ENCODE data around the gene TMEM80.

Gene TMEM80

GRCh38 chr11:660281-660680, 35.3 kb upstream of the TMEM80 start:
- no peaks in the 10 kb centered on the region for H3K9me3 ChIP-seq (ENCODE audit: control insufficient read depth, insufficient read depth, low read length)
- H3K27me3 ChIP-seq (ENCODE audit: control insufficient read depth, insufficient read depth, low read length): no peaks in the 10 kb centered on the region
- H3K36me3 ChIP-seq (ENCODE audit: control insufficient read depth, insufficient read depth, low read length): peaks cover 12% of the 10 kb centered on the region
- H3K9ac ChIP-seq (ENCODE audit: low read depth, low read length): no peak overlapping the region
- H3K4me3 ChIP-seq (ENCODE audit: low read depth, low read length): no peak overlapping the region
- no peaks in the 10 kb centered on the region for H3K4me1 ChIP-seq (ENCODE audit: control insufficient read depth, insufficient read depth, low read length)

DNA sequence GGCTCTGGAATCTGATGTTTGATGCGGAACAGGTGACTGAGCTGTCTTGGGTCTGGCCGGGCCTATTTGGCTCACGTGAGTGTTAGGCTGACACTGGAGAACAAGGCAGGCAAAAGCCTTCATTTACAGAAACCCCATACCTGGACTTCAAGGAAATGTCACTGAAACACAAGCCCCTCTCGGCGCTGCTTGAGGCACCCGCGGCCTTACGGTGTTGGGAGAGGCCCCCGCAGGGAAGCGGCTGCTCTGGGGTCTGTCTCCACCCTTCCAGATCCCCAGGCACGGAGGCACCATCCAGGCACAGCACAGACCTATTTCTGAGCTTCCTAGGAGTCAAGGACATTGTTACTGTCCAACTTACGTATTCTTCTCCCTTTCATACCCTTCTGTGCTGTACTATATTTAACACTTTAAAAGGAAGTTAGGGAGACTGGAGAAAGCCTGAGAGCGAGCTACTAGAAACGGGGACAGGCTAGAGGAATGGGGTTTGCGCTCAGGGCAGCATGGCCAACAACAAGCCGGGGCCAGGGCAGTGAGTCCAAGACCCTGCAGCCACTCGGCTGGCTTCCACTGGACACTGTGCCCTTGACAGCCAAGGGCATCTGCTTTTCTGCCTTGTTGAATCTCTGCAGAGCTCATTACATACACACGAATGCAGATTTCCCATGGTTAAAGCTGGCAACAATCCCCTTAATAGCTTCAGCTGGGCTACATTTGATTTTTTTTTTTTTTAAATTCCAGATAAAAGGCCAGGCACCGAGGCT, 34.8 kb upstream of the TMEM80 start:
- no peak overlapping the region for H3K9ac ChIP-seq (ENCODE audit: low read depth, low read length)
- H3K4me1 ChIP-seq (ENCODE audit: control insufficient read depth, insufficient read depth, low read length): no peaks in the 10 kb centered on the region
- no peaks in the 10 kb centered on the region for H3K9me3 ChIP-seq (ENCODE audit: control insufficient read depth, insufficient read depth, low read length)
- no peak overlapping the region for H3K4me3 ChIP-seq (ENCODE audit: low read depth, low read length)
- H3K36me3 ChIP-seq (ENCODE audit: control insufficient read depth, insufficient read depth, low read length): peaks cover 12% of the 10 kb centered on the region
- no peaks in the 10 kb centered on the region for H3K27me3 ChIP-seq (ENCODE audit: control insufficient read depth, insufficient read depth, low read length)

DNA sequence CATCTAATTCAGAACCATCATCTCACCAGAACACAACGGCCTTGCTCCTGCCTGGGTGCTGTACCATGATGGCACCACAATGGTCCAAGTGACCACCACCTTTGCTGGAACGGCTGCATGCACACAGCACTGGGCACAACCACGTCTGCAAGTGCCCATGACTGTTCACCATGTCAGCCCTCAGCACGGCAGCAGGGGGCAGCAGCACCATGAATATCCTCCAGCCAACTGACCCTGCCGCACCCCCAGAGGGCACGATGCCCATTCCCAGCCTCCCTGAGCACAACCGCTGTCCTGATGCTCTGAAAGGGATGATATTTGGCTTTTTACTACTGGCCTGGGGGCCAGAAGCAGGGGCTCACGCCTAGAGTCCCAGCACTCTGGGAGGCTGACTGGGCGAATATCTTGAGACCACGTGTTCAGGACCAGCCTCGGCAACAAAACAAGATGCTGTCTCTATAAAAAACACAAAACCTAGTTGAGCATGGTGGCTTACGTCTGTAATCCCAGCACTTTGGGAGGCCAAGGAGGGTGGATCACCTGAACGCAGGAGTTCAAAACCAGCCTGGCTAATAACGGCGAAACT, 32.8 kb upstream of the TMEM80 start:
- peaks cover 10% of the 10 kb centered on the region for H3K36me3 ChIP-seq (ENCODE audit: control insufficient read depth, insufficient read depth, low read length)
- no peak overlapping the region for H3K9ac ChIP-seq (ENCODE audit: low read depth, low read length)
- no peaks in the 10 kb centered on the region for H3K27me3 ChIP-seq (ENCODE audit: control insufficient read depth, insufficient read depth, low read length)
- no peaks in the 10 kb centered on the region for H3K9me3 ChIP-seq (ENCODE audit: control insufficient read depth, insufficient read depth, low read length)
- no peak overlapping the region for H3K4me3 ChIP-seq (ENCODE audit: low read depth, low read length)
- H3K4me1 ChIP-seq (ENCODE audit: control insufficient read depth, insufficient read depth, low read length): no peaks in the 10 kb centered on the region

GRCh38 chr11:665062-665703, 30.4 kb upstream of the TMEM80 start:
- Histone ChIP-seq H3K4me1 (ENCODE audit: control insufficient read depth, insufficient read depth, low read length) (no peaks in the 10 kb centered on the region), H3K4me3 (ENCODE audit: low read depth, low read length) (no peak overlapping the region)

DNA sequence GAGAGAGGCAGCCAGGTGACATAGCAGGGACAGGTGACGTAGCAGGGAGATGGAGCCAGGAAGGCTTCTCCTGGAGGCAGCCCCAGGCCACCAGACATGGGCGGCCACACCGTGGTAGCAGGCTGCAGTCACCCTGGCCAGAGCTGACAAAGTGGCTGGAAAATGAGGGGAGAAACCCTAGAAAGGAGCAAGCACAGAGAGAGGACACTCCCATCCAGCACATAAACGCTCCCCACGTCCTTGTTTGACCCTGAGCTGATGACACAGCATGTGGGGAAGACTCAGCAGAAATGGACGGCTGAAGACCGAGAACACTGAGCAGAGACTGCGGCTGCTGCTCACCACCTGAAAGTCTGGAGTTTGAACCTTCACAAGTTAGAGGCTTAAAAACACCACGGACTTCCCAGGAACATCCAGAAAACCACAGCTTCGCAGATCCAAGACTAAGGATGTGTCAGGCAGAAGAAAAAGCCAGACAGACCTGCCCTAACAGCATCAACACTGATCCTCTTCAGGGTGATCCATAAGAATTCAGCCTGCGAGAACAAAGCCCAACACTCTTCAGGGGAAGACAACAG, 29.8 kb upstream of the TMEM80 start:
- no peaks in the 10 kb centered on the region for H3K4me1 ChIP-seq (ENCODE audit: control insufficient read depth, insufficient read depth, low read length)
- H3K9ac ChIP-seq (ENCODE audit: low read depth, low read length): no peak overlapping the region
- H3K36me3 ChIP-seq (ENCODE audit: control insufficient read depth, insufficient read depth, low read length): peaks cover 4% of the 10 kb centered on the region
- H3K9me3 ChIP-seq (ENCODE audit: control insufficient read depth, insufficient read depth, low read length): no peaks in the 10 kb centered on the region
- H3K27me3 ChIP-seq (ENCODE audit: control insufficient read depth, insufficient read depth, low read length): no peaks in the 10 kb centered on the region
- no peak overlapping the region for H3K4me3 ChIP-seq (ENCODE audit: low read depth, low read length)

More at GRCh38 chr11:665062-665703, 30.4 kb upstream of the TMEM80 start:
- Histone ChIP-seq H3K27me3 (ENCODE audit: control insufficient read depth, insufficient read depth, low read length) (no peaks in the 10 kb centered on the region), H3K9me3 (ENCODE audit: control insufficient read depth, insufficient read depth, low read length) (no peaks in the 10 kb centered on the region), H3K9ac (ENCODE audit: low read depth, low read length) (no peak overlapping the region), H3K36me3 (ENCODE audit: control insufficient read depth, insufficient read depth, low read length) (peaks cover 4% of the 10 kb centered on the region)

DNA sequence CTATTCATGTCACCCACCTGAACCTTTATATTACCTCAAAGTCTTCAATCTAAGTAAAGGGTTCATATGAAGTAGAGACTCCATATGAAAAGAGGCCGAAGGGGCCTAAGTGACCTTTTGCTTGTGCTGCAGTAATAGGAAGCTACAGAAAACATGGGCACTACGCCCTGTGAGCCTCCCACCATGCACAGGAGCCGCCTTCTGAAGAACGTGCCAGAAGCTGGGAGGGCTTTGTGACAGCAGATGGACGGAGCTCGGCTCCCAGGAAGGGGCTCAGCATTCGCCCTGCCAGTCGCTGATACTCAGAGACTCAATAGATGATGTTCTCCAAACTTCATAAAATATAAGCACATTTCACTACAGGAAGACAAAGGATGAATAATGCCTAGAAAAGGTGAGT, 21.8 kb upstream of the TMEM80 start:
- Histone ChIP-seq H3K36me3 (ENCODE audit: control insufficient read depth, insufficient read depth, low read length) (peaks cover 15% of the 10 kb centered on the region), H3K4me3 (ENCODE audit: low read depth, low read length) (no peak overlapping the region), H3K27me3 (ENCODE audit: control insufficient read depth, insufficient read depth, low read length) (no peaks in the 10 kb centered on the region), H3K9me3 (ENCODE audit: control insufficient read depth, insufficient read depth, low read length) (no peaks in the 10 kb centered on the region), H3K4me1 (ENCODE audit: control insufficient read depth, insufficient read depth, low read length) (no peaks in the 10 kb centered on the region), H3K9ac (ENCODE audit: low read depth, low read length) (no peak overlapping the region)

- Histone ChIP-seq H3K4me3 (ENCODE audit: low read depth, low read length) (no peak overlapping the region), H3K36me3 (ENCODE audit: control insufficient read depth, insufficient read depth, low read length) (peaks cover 16% of the 10 kb centered on the region), H3K9me3 (ENCODE audit: control insufficient read depth, insufficient read depth, low read length) (no peaks in the 10 kb centered on the region), H3K4me1 (ENCODE audit: control insufficient read depth, insufficient read depth, low read length) (no peaks in the 10 kb centered on the region), H3K27me3 (ENCODE audit: control insufficient read depth, insufficient read depth, low read length) (no peaks in the 10 kb centered on the region), H3K9ac (ENCODE audit: low read depth, low read length) (no peak overlapping the region)
Measured at GRCh38 chr11:674406-674805, 21.2 kb upstream of the TMEM80 start.

DNA sequence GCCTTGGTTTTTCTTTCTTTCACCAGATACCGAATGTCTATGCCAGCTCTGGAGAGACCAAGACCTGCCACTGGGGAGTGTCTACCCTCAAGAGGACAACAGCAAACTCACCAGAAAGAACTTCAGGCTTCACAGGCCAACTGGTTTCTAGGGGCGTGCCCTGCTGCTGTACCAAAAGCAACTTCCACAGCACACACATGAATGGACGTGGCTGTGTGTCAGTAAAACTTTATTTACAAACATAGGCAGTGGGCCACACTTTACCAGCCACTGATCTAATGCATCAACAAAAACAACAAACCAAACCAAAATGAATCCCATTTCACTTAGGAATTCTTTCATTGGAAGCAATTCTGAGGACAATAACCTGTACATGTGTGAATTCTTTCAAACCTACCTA, 17.3 kb upstream of the TMEM80 start:
- Histone ChIP-seq H3K9ac (ENCODE audit: low read depth, low read length) (no peak overlapping the region), H3K36me3 (ENCODE audit: control insufficient read depth, insufficient read depth, low read length) (peaks cover 33% of the 10 kb centered on the region), H3K4me1 (ENCODE audit: control insufficient read depth, insufficient read depth, low read length) (peaks cover 4% of the 10 kb centered on the region), H3K4me3 (ENCODE audit: low read depth, low read length) (no peak overlapping the region), H3K9me3 (ENCODE audit: control insufficient read depth, insufficient read depth, low read length) (no peaks in the 10 kb centered on the region), H3K27me3 (ENCODE audit: control insufficient read depth, insufficient read depth, low read length) (no peaks in the 10 kb centered on the region)

DNA sequence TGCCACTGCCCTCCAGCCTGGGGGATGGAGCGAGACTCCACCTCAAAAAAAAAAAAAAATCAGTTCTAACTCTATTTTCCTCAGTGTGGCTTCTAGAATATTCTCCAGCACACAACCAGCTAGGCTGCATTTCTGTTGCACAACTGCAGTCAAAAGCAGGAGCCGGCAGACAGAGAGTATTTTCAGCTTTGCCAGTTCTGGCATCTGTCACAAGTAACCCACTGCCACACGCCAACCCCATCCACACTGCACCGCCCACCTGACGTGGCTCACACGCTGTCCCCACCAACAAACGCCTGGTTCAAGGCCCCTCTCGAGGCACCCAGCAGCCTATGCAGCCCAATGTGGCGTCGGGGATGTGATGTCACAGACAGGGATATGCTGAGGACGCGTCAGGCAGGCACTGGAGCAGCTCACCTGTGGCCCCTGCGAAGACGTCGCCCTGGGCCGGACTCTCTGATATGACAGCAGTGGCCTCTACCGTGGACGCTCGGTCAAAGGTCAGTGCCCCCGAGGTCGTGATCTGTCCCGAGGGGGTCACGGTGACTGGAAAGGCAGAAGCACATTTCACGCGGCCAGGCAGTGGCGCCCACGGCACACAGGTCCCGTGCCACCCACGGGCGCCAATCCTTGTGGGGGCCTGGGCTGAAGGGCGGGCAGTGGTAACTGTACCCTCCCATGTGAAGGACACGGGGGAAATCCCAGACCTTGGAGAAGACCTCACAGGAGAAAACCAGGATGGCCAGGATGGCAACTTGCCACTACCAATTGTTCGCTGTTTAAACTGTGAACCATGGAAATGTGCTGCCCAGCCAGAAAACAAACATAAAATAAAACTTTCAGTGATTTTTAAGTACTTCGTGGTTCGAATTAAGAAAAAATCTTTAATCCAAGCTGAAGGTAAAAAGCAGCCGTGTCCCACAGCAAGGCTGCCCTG, 16.1 kb upstream of the TMEM80 start:
- H3K4me1 ChIP-seq (ENCODE audit: control insufficient read depth, insufficient read depth, low read length): peaks cover 8% of the 10 kb centered on the region
- H3K27me3 ChIP-seq (ENCODE audit: control insufficient read depth, insufficient read depth, low read length): no peaks in the 10 kb centered on the region
- H3K9ac ChIP-seq (ENCODE audit: low read depth, low read length): no peak overlapping the region
- H3K9me3 ChIP-seq (ENCODE audit: control insufficient read depth, insufficient read depth, low read length): no peaks in the 10 kb centered on the region
- H3K4me3 ChIP-seq (ENCODE audit: low read depth, low read length): no peak overlapping the region
- H3K36me3 ChIP-seq (ENCODE audit: control insufficient read depth, insufficient read depth, low read length): peaks cover 25% of the 10 kb centered on the region

- Histone ChIP-seq H3K36me3 (ENCODE audit: control insufficient read depth, insufficient read depth, low read length) (peaks cover 25% of the 10 kb centered on the region), H3K4me1 (ENCODE audit: control insufficient read depth, insufficient read depth, low read length) (peaks cover 8% of the 10 kb centered on the region), H3K9ac (ENCODE audit: low read depth, low read length) (no peak overlapping the region), H3K4me3 (ENCODE audit: low read depth, low read length) (no peak overlapping the region), H3K9me3 (ENCODE audit: control insufficient read depth, insufficient read depth, low read length) (no peaks in the 10 kb centered on the region), H3K27me3 (ENCODE audit: control insufficient read depth, insufficient read depth, low read length) (no peaks in the 10 kb centered on the region)
Measured at GRCh38 chr11:680476-680875, 15.1 kb upstream of the TMEM80 start.

DNA sequence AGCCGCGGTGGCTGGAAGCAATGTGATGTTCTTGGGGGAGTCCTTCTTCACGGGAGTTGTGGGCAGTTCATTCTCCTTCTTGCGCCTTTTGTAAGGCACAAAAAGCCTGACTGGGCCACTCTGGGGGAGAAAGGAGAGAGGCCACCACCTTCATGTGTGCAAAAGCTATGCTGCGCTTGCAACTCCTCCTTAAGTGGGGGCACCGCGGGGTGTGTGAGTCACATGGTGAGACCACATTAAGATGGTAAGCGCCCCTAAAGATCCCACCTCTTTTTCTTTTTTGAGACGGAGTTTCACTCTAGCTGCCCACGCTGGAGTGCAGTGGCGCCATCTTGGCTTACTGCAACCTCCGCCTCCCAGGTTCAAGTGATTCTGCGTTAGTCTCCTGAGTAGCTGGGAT, 14.6 kb upstream of the TMEM80 start:
- Histone ChIP-seq H3K9ac (ENCODE audit: low read depth, low read length) (no peak overlapping the region), H3K4me3 (ENCODE audit: low read depth, low read length) (no peak overlapping the region), H3K27me3 (ENCODE audit: control insufficient read depth, insufficient read depth, low read length) (no peaks in the 10 kb centered on the region), H3K4me1 (ENCODE audit: control insufficient read depth, insufficient read depth, low read length) (peaks cover 8% of the 10 kb centered on the region), H3K9me3 (ENCODE audit: control insufficient read depth, insufficient read depth, low read length) (no peaks in the 10 kb centered on the region), H3K36me3 (ENCODE audit: control insufficient read depth, insufficient read depth, low read length) (peaks cover 25% of the 10 kb centered on the region)
